ENCODE results near the gene HSPE1. TPM values are rescaled to one million over a fixed set of nuclear protein-coding genes. Genes with fewer than 3 reads are reported as not detected.

HSPE1 gene
- total RNA-seq, 3 donors from 2014 or later (not counting 1 experiment from before 2014, with no cell fraction given): 47.6 to 70.7 (median 50.7) TPM

DNA sequence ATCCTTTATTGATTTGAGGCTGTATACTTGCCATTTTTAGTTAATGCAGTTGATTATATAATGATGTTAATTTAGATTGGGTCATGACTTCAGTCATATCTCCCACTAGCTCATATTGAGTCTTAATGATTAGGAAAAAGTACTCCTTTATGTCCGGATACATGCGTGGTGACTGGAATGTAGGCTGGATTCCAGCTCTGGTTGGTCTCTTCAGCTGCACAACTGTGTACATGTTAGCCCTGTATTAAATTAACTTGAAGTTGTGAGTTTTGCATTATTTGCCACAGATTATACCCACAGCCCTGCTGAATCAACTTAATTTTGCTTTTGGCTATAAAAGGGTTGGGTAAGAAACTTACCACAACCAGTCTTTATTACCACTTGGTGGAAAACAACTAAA is 38.2 kb downstream of the HSPE1 start:
- Histone ChIP-seq H3K27me3 (ENCODE audit: control insufficient read depth, insufficient read depth, low read length) (no peaks in the 10 kb centered on the region), H3K4me1 (ENCODE audit: control insufficient read depth, insufficient read depth, low read length) (peaks cover 9% of the 10 kb centered on the region), H3K4me3 (ENCODE audit: low read length) (no peak overlapping the region), H3K27ac (ENCODE audit: low read length) (no peak overlapping the region), H3K36me3 (ENCODE audit: control insufficient read depth, insufficient read depth, low read length) (peaks cover 65% of the 10 kb centered on the region), H3K9me3 (ENCODE audit: control insufficient read depth, insufficient read depth, low read length) (no peaks in the 10 kb centered on the region)
- ATAC-seq (no peak), DNase-seq (no peak)
- Mint-ChIP-seq H3K9me3 (no peaks in the 10 kb centered on the region), H3K27me3 (ENCODE audit: low read depth in 2 of 2) (no peaks in the 10 kb centered on the region), H3K4me3 (no peak overlapping the region), H3K36me3 (peaks cover 17% of the 10 kb centered on the region), H3K27ac (peak overlapping the region; percentile 58 to 76), H3K4me1 (peaks cover 44 to 62% of the 10 kb centered on the region in 2 donors)
- WGBS (ENCODE audit: insufficient coverage): 100% methylated on average over 2 of the region's 2 CpGs
- intact Hi-C loops (cut with micrococcal nuclease): no loop called here
- TF ChIP-seq, protein P1, sequence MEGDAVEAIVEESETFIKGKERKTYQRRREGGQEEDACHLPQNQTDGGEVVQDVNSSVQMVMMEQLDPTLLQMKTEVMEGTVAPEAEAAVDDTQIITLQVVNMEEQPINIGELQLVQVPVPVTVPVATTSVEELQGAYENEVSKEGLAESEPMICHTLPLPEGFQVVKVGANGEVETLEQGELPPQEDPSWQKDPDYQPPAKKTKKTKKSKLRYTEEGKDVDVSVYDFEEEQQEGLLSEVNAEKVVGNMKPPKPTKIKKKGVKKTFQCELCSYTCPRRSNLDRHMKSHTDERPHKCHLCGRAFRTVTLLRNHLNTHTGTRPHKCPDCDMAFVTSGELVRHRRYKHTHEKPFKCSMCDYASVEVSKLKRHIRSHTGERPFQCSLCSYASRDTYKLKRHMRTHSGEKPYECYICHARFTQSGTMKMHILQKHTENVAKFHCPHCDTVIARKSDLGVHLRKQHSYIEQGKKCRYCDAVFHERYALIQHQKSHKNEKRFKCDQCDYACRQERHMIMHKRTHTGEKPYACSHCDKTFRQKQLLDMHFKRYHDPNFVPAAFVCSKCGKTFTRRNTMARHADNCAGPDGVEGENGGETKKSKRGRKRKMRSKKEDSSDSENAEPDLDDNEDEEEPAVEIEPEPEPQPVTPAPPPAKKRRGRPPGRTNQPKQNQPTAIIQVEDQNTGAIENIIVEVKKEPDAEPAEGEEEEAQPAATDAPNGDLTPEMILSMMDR (IDR thresholded peaks at IDR 0.05): no peak

DNA sequence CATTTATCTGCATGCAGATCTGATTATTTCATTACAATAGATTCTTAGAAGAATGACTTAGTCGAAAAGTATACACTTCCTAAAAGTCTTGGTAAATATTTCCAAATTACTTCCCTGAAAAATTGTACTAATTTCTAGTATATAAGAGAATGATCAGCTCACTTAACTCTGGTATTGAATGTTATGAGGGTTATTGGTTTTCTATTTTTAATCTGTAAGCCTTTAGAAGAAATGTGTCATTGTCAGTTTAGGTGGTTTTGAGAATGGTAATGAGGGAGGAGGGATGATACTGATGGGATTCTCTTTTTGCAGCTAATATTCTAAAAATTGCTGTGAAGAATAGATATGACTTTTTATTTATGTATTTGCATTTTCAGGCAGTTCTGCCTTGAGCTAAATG is 39.6 kb downstream of the HSPE1 start:
- H3K9me3 ChIP-seq (ENCODE audit: control insufficient read depth, insufficient read depth, low read length): no peaks in the 10 kb centered on the region
- DNase-seq (no peak), ATAC-seq (no peak)
- no peak overlapping the region for H3K27ac ChIP-seq (ENCODE audit: low read length)
- no CpG with 5 or more reads among the region's 1 CpG for WGBS (ENCODE audit: insufficient coverage)
- H3K36me3 ChIP-seq (ENCODE audit: control insufficient read depth, insufficient read depth, low read length): peaks cover 76% of the 10 kb centered on the region
- Mint-ChIP-seq H3K9me3 (no peaks in the 10 kb centered on the region), H3K36me3 (peaks cover 17% of the 10 kb centered on the region), H3K27ac (peak overlapping the region; percentile 58 to 76), H3K4me1 (peaks cover 32 to 51% of the 10 kb centered on the region in 2 donors), H3K27me3 (ENCODE audit: low read depth in 2 of 2) (no peaks in the 10 kb centered on the region), H3K4me3 (no peak overlapping the region)
- H3K4me1 ChIP-seq (ENCODE audit: control insufficient read depth, insufficient read depth, low read length): peaks cover 3% of the 10 kb centered on the region
- no peaks in the 10 kb centered on the region for H3K27me3 ChIP-seq (ENCODE audit: control insufficient read depth, insufficient read depth, low read length)
- intact Hi-C loops (cut with micrococcal nuclease): no loop called here
- no peak overlapping the region for H3K4me3 ChIP-seq (ENCODE audit: low read length)
- TF ChIP-seq, protein P1 (IDR thresholded peaks at IDR 0.05): no peak

DNA sequence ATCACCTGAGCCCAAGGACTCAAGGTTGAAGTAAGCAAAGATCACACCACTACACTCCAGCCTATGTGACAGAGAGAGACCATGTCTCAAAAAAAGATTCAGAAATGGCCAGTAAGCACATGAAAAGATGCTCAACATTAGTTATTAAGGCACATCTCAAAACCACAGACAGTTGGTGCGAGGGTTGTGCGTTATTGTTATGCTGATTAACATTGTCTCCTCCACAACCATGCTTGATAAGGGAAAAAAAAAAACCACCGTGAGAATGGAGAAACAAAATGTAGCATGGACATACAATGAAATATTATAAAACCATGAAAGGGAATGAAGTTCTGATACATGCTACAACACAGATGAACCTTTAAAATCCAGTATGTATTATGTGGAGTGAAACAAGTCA is 43.0 kb downstream of the HSPE1 start:
- H3K4me1 Mint-ChIP-seq: peaks cover 22 to 30% of the 10 kb centered on the region in 2 donors
- no peaks in the 10 kb centered on the region for H3K4me1 ChIP-seq (ENCODE audit: control insufficient read depth, insufficient read depth, low read length)
- H3K36me3 ChIP-seq (ENCODE audit: control insufficient read depth, insufficient read depth, low read length): peaks cover 67% of the 10 kb centered on the region
- TF ChIP-seq, protein P1 (IDR thresholded peaks at IDR 0.05): no peak
- peaks cover 17% of the 10 kb centered on the region for H3K36me3 Mint-ChIP-seq
- no peaks in the 10 kb centered on the region for H3K27me3 Mint-ChIP-seq (ENCODE audit: low read depth in 2 of 2)
- no CpG with 5 or more reads among the region's 3 CpGs for WGBS (ENCODE audit: insufficient coverage)
- intact Hi-C loops (cut with micrococcal nuclease): no loop called here
- H3K4me3 ChIP-seq (ENCODE audit: low read length): no peak overlapping the region
- H3K27me3 ChIP-seq (ENCODE audit: control insufficient read depth, insufficient read depth, low read length): no peaks in the 10 kb centered on the region
- no peak overlapping the region for H3K27ac ChIP-seq (ENCODE audit: low read length)
- DNase-seq: no peak
- no peak for ATAC-seq
- no peaks in the 10 kb centered on the region for H3K9me3 ChIP-seq (ENCODE audit: control insufficient read depth, insufficient read depth, low read length)
- H3K9me3 Mint-ChIP-seq: no peaks in the 10 kb centered on the region
- peak overlapping the region in 1 of 2 donors; percentile 68 for H3K27ac Mint-ChIP-seq
- no peak overlapping the region for H3K4me3 Mint-ChIP-seq
